B cell (primary cell): Measurements from ENCODE around the gene POU2AF1. TPM values are rescaled to one million over a fixed set of nuclear protein-coding genes. Genes with fewer than 3 reads are reported as not detected.

ENCODE experiments used
- ATAC-seq: fragments of 200-7000 bp; cut with Tn5 transposase; one replicate; pipeline ENCODE4 v1.10.0; 2021; ENCODE audit warnings: low read depth, mild to moderate bottlenecking, moderate number of reproducible peaks, moderate library complexity
- CTCF ChIA-PET: fragments of 350-600 bp; sonication (Branson Sonifier 250); formaldehyde crosslinking; loops from one replicate; lab custom pipeline; 2021; ENCODE audit warnings: antibody characterized with exemption, inconsistent platforms; lab: Charles Lee
- POLR2A ChIA-PET: fragments of 350-600 bp; sonication (Branson Sonifier 250); formaldehyde crosslinking; loops from one replicate; lab custom pipeline; 2021; ENCODE audit warnings: antibody characterized with exemption; lab: Charles Lee
- DNase-seq: peaks from one replicate; pipeline ENCODE4 v3.0.0; 2013
- H2AFZ ChIP-seq: 2 replicates; pipeline ENCODE4 v1.6.1; 2012; ENCODE audit warnings: mild to moderate bottlenecking, low read depth, low read length; ENCODE audit not compliant: insufficient read depth, poor library complexity, severe bottlenecking
- H3K27ac ChIP-seq, 2 donors: 1 replicate in 1 of 2; 2 replicates in 1 of 2; pipeline ENCODE4 v1.5.1; 2012 to 2013; ENCODE audit warnings: low read length in 2 of 2, mild to moderate bottlenecking in 2 of 2, moderate library complexity in 1 of 2
- H3K27me3 ChIP-seq, 4 experiments: fragments of 200-600 bp in 1 of 4; sonication (generic) in 1 of 4; replicated peaks in 1 of 4; 1 replicate in 2 of 4; 2 replicates in 2 of 4; pipeline versions ENCODE4 v1.6.1 to v1.7.0; 2013 to 2016; ENCODE audit warnings: low read length in 3 of 4, mild to moderate bottlenecking in 2 of 4, mixed read lengths in 1 of 4, moderate library complexity in 1 of 4; ENCODE audit not compliant: insufficient read depth in 4 of 4, control insufficient read depth in 3 of 4; ENCODE audit errors: control extremely low read depth in 1 of 4
- H3K36me3 ChIP-seq, 2 experiments: replicated peaks in 1 of 2; 1 replicate in 1 of 2; 2 replicates in 1 of 2; pipeline versions ENCODE4 v1.6.1 to v1.7.1; 2013; ENCODE audit warnings: low read length in 1 of 2; ENCODE audit not compliant: insufficient read depth in 2 of 2, control insufficient read depth in 1 of 2; ENCODE audit errors: control extremely low read depth in 1 of 2, extremely low read depth in 1 of 2
- H3K4me1 ChIP-seq, 2 donors: fragments of 200-600 bp in 1 of 2; sonication (generic) in 1 of 2; 1 replicate in 1 of 2; 2 replicates in 1 of 2; pipeline versions ENCODE4 v1.5.1 to v1.6.1; 2013 to 2017; ENCODE audit warnings: low read length in 2 of 2; ENCODE audit not compliant: control insufficient read depth in 2 of 2, insufficient read depth in 2 of 2
- H3K4me2 ChIP-seq: replicated peaks from 2 replicates; pipeline ENCODE3; 2012; ENCODE audit warnings: mild to moderate bottlenecking, low read depth, low read length; ENCODE audit not compliant: poor library complexity, severe bottlenecking
- H3K4me3 ChIP-seq, 5 experiments: fragments of 200-600 bp in 1 of 5; sonication (generic) in 1 of 5; 1 replicate in 3 of 5; 2 replicates in 2 of 5; pipeline versions ENCODE4 v1.5.1 to v1.7.0; 2011 to 2016; ENCODE audit warnings: low read length in 4 of 5, mild to moderate bottlenecking in 4 of 5, low read depth in 2 of 5, control low read depth in 1 of 5, moderate library complexity in 1 of 5; ENCODE audit not compliant: insufficient read depth in 1 of 5; ENCODE audit errors: control extremely low read depth in 1 of 5, extremely low read depth in 1 of 5
- H3K79me2 ChIP-seq: fragments of 200-600 bp; sonication (generic); one replicate; pipeline ENCODE4 v1.6.0; 2016; ENCODE audit warnings: low read length; ENCODE audit not compliant: control insufficient read depth, insufficient read depth
- H3K9ac ChIP-seq: fragments of 200-600 bp; sonication (generic); 2 replicates; pipeline ENCODE4 v1.6.1; 2017; ENCODE audit warnings: mild to moderate bottlenecking, low read length, moderate library complexity
- H3K9me3 ChIP-seq, 3 donors: one replicate each; pipeline versions ENCODE4 v1.6.1 to v1.7.1; 2013; ENCODE audit warnings: low read length in 2 of 3; ENCODE audit not compliant: control insufficient read depth in 2 of 3, insufficient read depth in 1 of 3; ENCODE audit errors: control extremely low read depth in 1 of 3
- H4K20me1 ChIP-seq: 2 replicates; pipeline ENCODE4 v1.6.0; 2012; ENCODE audit warnings: mild to moderate bottlenecking, low read length; ENCODE audit not compliant: insufficient read depth, control insufficient read depth, poor library complexity, severe bottlenecking
- H3K27ac Mint-ChIP-seq: one replicate; pipeline ENCODE4 v1.8.0; 2021; ENCODE audit warnings: mixed read lengths
- H3K27me3 Mint-ChIP-seq: one replicate; pipeline ENCODE4 v1.8.0; 2021; ENCODE audit warnings: mixed read lengths
- H3K4me1 Mint-ChIP-seq: one replicate; pipeline ENCODE4 v1.8.0; 2021; ENCODE audit warnings: mixed read lengths
- H3K4me3 Mint-ChIP-seq: one replicate; pipeline ENCODE4 v1.8.0; 2021; ENCODE audit warnings: mixed read lengths
- H3K9me3 Mint-ChIP-seq: one replicate; pipeline ENCODE4 v1.8.0; 2022; ENCODE audit warnings: mixed read lengths; ENCODE audit not compliant: insufficient read depth
- EZH2 ChIP-seq: IDR thresholded peaks from 2 replicates; pipeline ENCODE4 v1.6.1; 2012; ENCODE audit warnings: borderline replicate concordance, low read depth, mild to moderate bottlenecking, moderate library complexity, low read length; ENCODE audit not compliant: insufficient read depth, poor library complexity, severe bottlenecking
- WGBS: methylation state at CpG from one replicate; pipeline ENCODE4 v1.1.5; 2013; ENCODE audit warnings: missing lambda C conversion rate; ENCODE audit not compliant: insufficient coverage; 5-methylcytosine and 5-hydroxymethylcytosine counted together
- intact Hi-C: fragments of 100-400 bp; cut with micrococcal nuclease; formaldehyde crosslinking; loops from one replicate; pipeline ENCODE4 v1.10.0; 2022
- polyA plus RNA-seq: library from polyadenylated mRNA; depleted of rRNA; stranded (reverse); fragments of >200 nt; gene quantifications from 2 replicates; pipeline ENCODE4 v1.2.3, GENCODE V29; 2012
- total RNA-seq, 2 donors: library from RNA; stranded (reverse); fragments of 120-200 nt in 1 of 2; gene quantifications; 1 replicate in 1 of 2; 2 replicates in 1 of 2; pipeline versions ENCODE4 v1.2.3 to v1.2.4, GENCODE V29; 2013 to 2022
- TF ChIP-seq, protein P1 (sequence below): fragments of 200-600 bp; IDR thresholded peaks from one replicate; pipeline ENCODE4 v1.8.0; 2022; ENCODE audit warnings: antibody characterized with exemption, mild to moderate bottlenecking

The POU2AF1 gene
- total and polyA plus RNA-seq, 2 donors (not counting 1 experiment from before 2014, with no cell fraction given) = 308 to 407 TPM

DNA sequence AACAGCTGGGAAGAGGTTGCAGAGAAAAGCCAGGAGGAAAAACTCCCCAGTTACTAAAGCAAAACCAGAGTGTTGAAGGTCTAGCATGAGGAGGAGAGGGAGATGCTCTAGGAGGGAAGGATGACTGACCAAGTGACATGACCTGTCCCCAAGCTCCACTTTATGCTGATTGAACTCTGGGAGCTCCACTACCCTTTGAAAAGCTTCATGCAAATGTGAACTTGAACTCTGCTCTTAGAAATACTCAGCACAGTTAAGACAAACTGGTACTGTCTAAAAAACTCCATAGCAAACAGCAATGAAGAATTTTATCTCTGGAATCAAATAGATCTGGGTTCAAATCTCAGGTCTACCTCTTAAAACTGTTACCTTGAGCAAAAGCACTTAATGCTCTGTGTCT is 14.5 kb upstream of the POU2AF1 start:
- Histone ChIP-seq H3K79me2 (peaks cover 27% of the 10 kb centered on the region), H3K4me1 (peaks cover 63 to 68% of the 10 kb centered on the region in 2 donors), H3K36me3 (no peaks in the 10 kb centered on the region), H3K27me3 (no peaks in the 10 kb centered on the region), H3K4me2 (peak overlapping the region; percentile 41), H3K4me3 (no peak overlapping the region), H4K20me1 (no peaks in the 10 kb centered on the region), H3K9me3 (peaks cover 0 to 5% (median 0%) of the 10 kb centered on the region in 3 donors), H3K9ac (no peak overlapping the region), H2AFZ (no peak overlapping the region), H3K27ac (no peak overlapping the region)
- H3K27ac Mint-ChIP-seq = peak overlapping the region; percentile 92
- DNase-seq (no peak), ATAC-seq (no peak)
- no peaks in the 10 kb centered on the region for H3K27me3 Mint-ChIP-seq
- ChIA-PET CTCF (interaction anchor here (1.2 to 2.2 kb wide), 6 partner anchors 12 to 111 kb away, joined by 3 to 13 read pairs (median 6); partner anchors contain the start of gene POU2AF1), POLR2A (interaction anchor here (1.9 to 3.9 kb wide), 2 partner anchors 15 to 24 kb away, joined by 7 to 23 read pairs; partner anchors contain the start of gene POU2AF1)
- intact Hi-C loops = no loop called here
- TF ChIP-seq, protein P1, sequence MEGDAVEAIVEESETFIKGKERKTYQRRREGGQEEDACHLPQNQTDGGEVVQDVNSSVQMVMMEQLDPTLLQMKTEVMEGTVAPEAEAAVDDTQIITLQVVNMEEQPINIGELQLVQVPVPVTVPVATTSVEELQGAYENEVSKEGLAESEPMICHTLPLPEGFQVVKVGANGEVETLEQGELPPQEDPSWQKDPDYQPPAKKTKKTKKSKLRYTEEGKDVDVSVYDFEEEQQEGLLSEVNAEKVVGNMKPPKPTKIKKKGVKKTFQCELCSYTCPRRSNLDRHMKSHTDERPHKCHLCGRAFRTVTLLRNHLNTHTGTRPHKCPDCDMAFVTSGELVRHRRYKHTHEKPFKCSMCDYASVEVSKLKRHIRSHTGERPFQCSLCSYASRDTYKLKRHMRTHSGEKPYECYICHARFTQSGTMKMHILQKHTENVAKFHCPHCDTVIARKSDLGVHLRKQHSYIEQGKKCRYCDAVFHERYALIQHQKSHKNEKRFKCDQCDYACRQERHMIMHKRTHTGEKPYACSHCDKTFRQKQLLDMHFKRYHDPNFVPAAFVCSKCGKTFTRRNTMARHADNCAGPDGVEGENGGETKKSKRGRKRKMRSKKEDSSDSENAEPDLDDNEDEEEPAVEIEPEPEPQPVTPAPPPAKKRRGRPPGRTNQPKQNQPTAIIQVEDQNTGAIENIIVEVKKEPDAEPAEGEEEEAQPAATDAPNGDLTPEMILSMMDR = no peak
- no peak for TF ChIP-seq EZH2
- peaks cover 85% of the 10 kb centered on the region for H3K4me1 Mint-ChIP-seq
- peak overlapping the region; percentile 71 for H3K4me3 Mint-ChIP-seq
- H3K9me3 Mint-ChIP-seq = no peaks in the 10 kb centered on the region

DNA sequence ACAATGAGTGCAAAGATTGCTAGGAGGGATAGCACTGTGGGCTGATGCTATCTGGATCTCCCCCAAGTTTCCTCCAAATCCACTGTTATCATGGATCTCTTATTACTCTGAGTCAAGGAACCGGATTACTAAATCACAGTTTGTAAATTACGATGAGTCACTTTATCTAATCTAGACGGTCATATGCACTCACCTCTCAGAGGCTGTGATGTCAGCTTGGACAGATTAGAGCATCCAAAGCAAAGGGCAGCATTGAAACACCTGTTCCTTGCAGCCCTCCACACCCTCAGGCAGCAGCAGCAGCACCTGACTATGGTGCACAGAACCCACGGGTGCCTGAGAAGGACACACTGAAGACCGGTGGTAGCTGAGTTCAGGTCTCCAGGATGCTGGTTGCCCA is 14.0 kb upstream of the POU2AF1 start:
- ATAC-seq = no peak
- H3K4me3 Mint-ChIP-seq = no peak overlapping the region

More for the DNA sequence above, 14.0 kb upstream of the POU2AF1 start:
- ChIA-PET CTCF (interaction anchor here (1.4 to 2.2 kb wide), 5 partner anchors 11 to 30 kb away, joined by 5 to 13 read pairs (median 6); partner anchors contain the start of gene POU2AF1), POLR2A (interaction anchor here (1.9 to 3.9 kb wide), 2 partner anchors 14 to 24 kb away, joined by 7 to 23 read pairs; partner anchors contain the start of gene POU2AF1)
- TF ChIP-seq, protein P1 = no peak
- TF ChIP-seq EZH2 = no peak
- no peak overlapping the region for H3K9ac ChIP-seq
- Mint-ChIP-seq H3K27me3 (no peaks in the 10 kb centered on the region), H3K27ac (peak overlapping the region; percentile 26), H3K9me3 (no peaks in the 10 kb centered on the region), H3K4me1 (peaks cover 85% of the 10 kb centered on the region)
- H3K4me1 ChIP-seq = peaks cover 63 to 68% of the 10 kb centered on the region in 2 donors
- H3K9me3 ChIP-seq = no peaks in the 10 kb centered on the region
- WGBS = 89% methylated on average over 5 of the region's 5 CpGs
- DNase-seq = no peak
- no peaks in the 10 kb centered on the region for H3K27me3 ChIP-seq
- H3K4me2 ChIP-seq = no peak overlapping the region
- H2AFZ ChIP-seq = no peak overlapping the region
- H3K27ac ChIP-seq = no peak overlapping the region
- H3K36me3 ChIP-seq = no peaks in the 10 kb centered on the region
- no peaks in the 10 kb centered on the region for H4K20me1 ChIP-seq
- peaks cover 32% of the 10 kb centered on the region for H3K79me2 ChIP-seq
- no peak overlapping the region for H3K4me3 ChIP-seq
- intact Hi-C loops = no loop called here
